T follicular helper cell (primary cell): Measurements from ENCODE around the gene GALNT18.

ENCODE experiments used
- DNase-seq: peaks from one replicate; pipeline ENCODE4 v3.0.0-alpha.2; 2020; ENCODE audit warnings: low read depth

The GALNT18 gene

DNA sequence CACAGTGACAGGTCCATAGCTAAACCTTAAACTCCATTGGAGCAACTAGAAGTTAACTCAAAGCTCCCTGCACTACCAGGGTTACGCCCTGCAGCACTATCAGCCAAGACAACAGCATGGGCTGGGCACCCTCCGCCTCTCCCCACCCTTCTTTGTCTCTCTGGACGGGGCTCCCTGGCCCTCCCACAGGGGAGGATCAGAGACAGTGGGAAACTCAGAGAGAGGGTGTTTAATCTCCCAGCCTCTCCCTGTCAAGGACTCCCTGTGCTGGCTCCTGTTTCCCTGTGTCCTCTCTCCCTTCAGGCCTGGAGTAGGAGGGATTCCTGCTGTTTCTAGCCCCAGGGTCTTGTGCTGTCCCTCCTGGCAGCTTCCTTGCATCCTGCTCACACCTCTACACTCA lies 211.9 kb downstream of the GALNT18 start:
- no peak for DNase-seq

DNA sequence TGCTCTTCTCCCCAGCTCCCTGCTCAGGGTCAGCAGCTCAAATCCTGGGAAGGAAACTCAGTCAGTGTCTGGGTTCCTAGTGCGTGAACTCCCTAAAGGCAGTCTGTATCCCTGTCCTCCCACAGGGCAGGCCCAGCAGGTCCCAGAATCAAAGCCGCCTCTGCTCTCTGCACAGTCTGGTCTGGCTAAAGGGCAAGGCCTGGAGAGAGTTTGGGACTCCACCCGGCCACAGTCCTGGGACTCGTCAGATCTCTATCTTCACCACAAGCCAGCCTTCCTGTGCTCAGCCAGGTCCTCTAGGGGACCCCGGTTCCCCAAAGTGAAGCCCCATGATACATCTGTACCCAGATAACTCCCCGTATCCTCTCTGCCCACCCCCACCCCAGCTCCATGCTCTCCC lies 212.6 kb downstream of the GALNT18 start:
- DNase-seq, result no peak

DNA sequence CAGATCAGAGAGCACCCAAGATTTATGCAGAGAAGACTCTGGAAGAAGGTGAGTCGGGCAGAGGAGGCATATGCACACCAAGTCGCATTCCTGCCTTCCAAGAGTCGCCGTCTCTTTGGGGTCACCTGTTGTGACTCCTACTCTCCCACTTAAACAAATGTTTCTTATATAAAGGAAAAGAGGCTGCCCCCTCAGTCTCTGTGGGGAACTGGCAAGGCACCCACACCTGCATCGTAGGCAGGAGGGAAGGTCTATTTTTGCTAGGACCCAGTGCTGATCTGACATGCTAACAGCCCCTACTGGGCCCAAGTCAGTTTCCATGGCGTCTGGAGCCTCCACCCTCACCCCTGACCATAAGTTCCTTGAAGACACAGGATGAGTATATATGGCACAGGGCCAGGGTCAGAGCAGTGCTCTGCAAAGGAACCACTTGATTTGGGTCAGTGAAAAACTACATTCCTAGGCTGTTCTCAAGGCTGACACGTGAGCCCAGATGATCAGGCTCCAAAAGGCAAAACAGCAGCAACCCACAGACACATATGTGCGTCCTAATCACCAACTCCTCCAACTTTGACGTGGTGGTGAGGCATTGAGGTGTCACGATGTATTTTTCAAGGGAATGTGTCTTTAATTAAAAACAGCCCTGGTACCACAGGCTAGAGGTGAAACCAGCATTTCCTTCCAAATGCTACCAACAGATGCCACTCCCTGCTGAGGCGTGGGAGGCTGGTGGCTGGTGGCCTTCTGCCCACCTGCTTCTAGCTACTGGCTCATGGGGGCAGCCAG lies 213.2 kb downstream of the GALNT18 start:
- no peak for DNase-seq

DNA sequence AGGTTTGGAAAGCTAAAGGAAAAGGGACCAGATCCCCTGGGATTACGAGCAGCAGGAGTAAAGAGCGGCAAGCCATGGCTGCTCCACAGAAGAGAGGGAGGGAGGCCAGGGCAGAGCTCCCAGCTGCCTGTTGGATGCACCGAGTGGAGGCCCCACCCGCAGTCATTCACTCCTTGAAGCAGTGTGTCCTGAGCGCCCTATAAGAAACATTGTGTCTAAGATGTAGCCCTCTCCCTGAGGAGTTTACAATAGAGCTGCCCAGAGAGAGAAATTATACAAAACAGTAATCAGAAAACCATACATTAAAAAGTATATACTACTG lies 214.1 kb downstream of the GALNT18 start:
- no peak for DNase-seq

DNA sequence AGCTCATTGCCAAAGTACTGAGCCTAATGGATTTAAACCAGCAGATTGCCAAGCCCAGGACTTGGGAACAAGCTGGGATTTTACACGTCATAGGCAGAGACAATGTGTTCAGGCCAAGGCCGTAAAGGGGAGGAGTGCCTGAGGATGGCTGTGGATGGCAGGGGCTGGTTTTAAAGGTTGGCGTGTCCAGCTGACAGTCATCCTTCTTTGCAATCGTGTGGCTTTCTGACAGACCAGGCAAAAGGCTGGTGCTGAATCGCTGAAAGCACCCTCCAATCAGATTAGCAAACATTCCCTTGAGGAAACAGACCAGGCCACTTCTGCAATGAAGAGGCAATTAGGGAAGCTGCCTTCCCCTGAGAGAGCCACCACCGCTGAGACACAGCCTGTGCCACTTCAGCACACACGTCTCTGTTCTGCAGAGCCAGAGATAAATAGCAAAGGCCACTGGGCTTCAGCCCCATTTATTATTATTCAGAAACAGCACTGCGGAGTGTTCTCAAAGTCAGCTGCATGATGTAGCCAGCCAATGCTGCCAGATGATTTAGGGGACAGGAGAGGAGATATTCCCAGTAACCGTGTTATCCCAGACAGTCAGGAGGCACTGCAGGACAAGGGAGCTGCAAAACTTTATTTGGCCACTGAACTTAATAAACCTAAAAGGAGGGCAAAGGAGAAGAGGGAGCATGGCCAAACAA lies 214.6 kb downstream of the GALNT18 start:
- no peak for DNase-seq

DNA sequence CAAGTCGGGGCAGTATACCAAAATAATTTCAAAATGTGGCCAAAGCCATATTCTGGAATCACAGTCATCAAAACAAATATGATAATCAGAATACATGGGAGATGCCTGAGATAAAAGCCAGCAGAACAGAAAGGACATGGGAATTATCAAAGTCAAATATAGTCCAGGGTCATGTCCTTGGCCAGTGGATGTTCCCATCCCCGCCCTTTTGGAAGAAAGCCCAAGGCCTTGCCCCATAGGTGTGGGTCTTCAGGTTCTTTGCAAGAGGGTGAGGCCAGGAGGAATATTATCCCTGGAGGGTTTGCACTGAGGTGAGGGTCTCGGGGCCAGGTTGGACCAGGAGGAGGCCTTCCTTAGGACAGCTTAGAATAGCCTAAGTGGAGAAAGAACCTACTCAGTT lies 215.2 kb downstream of the GALNT18 start:
- DNase-seq, result no peak

DNA sequence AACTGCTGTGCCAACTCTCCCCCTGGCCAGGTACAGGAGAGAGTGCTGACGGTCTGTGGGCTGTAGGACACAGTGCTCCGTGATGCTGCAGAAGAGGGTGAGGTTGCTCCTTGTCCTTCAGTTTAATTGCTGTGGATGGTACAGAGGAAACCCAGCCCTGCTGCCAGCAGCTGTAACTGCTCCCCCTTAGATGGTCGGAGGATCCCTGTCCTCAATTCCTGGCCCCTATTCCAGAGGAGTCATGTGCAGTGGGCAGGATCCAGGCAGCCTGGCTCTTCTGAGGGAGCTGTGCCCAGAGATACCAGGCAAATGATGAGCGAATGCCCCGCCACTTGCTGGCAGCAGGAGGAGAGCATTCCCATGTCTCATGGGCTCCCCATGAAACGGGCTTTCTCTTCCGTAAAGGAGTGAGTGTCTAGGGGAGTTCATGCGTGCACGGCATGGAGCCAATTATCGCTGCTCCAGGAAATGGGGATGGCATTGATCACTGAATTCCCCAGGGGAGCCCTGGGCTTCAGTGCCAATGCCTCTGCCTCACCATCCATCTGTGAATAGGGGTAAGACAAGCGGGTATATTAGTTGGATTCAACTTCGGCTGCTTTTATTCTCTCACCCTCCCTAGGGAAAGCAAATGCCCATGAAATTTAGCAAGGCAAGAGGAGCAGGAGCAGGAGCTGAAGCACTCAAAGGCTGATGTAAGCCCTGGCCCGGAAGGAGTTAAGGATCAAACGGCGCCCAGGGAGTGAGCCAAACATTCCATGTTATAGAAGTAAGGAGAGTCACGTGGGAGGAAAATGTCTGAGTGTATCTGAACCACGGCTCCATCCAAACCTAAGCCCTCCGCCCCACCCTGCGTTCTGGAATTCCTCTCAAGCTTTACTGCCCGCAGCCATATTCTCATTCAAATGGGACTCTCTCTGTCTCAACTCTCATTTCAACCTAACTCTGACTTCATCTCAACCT lies 217.8 kb downstream of the GALNT18 start:
- DNase-seq, result no peak

DNA sequence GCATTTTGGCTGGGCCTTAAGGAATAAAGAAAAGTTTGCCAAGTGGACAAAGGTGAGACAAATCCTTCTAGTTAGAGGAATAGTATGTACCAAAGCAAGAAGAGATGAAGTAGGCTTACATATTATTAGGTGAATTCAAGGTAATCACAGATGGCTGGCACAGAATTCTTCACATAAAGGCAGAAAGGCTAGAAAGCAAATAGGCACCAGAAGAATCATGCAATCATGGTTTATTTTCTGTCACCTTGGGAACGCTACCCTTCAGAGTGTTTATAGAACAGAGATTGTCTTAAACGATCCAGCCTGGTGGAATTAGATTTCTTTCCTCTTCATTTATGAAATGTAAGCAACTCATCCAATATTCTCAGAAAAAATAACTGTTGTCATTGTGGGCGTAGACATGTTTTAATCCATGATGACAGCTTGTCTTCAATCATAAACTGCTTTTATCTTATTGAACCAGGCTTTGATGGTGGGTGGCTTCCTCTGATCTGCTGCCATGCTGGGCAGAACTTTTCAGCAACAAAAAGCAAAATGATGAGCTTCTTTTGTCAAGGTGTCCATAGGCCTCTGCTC lies 219.8 kb downstream of the GALNT18 start:
- DNase-seq, result no peak

DNA sequence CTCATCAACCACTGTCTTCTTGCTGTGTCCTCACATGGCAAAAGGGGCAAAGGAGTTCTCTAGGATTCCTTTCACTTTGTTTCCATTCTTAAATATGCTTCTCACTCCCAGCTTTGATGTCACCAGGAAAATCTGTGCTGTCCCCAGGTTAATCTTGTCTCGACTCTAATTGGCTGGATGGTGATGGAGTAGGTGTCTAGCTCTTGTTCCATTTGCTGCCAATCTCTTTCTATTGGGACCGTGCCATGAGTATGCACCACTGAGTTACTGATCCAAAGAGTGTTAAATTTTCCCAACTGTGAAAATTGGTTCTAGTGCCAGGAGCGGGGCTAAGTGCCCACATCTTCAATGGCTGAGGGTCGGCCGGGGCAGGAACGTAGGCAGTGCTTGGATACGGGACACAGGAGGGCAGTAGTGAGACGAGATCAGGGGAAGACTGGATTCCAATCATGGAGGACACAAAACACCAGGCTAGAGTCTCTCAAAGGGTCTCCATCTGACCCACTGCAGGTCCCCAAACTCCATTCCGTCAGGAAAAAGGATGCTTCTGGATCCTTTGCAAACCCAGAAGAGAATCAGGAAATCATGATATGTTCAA lies 221.1 kb downstream of the GALNT18 start:
- DNase-seq, result no peak

DNA sequence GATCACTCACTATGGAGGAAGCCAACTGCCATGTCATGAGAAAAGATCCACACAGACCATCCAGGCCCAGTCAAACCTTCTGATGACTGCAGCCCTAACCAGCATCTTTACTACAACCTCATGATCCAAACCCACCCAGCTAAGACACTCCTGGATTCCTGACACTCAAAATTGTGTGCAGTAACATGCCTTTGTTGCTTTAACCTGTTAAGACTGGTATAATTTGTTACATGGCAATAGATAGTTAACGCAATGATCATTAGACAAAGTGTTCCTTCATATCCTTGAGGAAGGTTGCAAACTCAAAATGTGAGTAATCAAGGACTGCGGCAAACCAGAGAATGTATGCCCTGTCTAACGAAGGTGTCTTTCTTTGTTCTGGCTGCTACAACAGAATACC lies 221.7 kb downstream of the GALNT18 start:
- DNase-seq, result no peak

DNA sequence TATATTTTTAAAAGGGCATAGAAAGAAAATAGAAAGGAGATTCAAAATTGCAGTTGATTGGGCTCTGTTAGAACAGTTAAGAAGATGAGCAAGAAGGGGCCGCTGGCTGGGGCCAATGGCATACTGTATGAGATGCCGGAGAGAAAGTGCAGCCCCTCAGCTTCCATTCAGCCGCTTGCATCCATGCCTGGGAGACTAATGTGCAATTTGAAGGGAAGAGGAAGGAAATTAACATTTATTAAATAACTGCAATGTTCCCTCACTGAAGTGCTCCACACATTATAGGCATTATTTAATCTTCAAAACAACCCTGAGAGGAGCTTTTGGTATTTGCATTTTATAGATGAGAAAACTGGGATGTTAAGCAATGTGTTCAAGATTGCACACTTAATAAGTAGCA lies 224.0 kb downstream of the GALNT18 start:
- no peak for DNase-seq

DNA sequence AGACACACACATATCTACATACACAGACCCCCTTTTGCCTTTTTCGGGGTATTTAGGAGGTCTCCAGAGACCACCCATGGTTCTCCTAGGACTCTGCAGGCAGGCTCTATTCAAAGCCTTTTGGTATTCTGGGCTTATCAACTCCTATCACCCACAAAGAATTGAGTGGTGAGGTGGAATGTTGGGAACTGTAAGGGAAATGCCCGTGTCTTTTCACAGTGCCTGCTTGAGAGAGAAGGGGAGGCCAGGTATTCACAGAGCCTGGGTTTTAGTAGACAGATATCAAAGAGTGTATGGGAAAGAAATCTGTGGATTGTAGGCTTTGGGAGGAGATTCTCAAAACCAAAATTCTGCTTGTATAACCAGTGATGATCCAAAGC lies 224.8 kb downstream of the GALNT18 start:
- no peak for DNase-seq

DNA sequence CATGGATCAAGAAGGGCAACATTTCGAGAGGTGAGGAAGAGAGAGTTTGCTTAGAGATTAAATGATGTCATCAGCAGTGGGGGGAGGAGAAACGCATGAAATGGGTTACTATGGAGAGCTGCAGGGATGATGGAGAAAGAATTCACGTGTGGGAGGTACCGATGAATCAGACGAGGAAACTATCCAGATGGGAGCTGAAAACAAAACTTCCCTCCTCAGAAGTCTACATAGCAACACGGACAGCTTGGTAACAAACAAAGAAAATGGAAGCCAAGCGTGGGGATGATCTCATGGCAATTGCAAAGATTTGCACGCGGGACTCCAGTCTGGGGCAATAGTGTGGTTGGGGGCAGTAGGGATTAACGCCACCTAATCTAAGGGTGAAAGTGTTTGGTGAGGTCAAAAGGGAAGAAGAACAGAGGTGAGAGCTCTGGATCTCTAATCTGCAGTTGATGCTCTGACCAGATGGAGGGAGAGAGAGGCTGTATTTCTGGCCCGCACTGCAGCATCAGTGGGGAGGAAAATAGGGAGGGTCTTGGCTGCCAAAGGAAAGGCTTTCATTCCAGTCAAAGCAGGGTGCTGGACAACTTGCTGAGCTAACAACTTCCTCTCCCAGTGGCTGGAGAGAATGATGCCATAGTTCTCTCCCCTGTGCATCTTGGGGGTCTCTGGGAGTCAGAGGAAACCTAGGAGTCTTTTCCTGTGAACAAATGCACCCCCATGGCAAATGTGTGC lies 225.3 kb downstream of the GALNT18 start:
- no peak for DNase-seq

DNA sequence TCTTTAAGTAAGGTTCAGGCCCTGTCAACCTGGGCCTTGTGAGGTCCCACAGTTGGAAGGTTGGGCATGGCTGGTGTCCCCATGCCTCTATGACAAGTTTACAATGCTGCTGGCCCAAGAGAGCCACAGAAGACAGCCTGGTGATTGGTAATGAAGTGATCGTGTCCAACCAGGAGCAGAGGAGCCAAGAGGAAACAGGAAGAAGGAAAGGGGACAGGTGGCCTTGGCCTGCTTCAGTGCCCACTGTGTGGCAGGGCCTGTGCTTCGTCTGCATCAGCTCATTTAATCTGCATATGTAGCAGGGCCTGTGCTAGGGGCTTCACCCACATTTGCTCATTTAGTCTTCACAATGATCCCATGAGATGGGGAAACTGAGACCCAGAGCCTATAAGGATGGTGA lies 226.7 kb downstream of the GALNT18 start:
- DNase-seq, result no peak

DNA sequence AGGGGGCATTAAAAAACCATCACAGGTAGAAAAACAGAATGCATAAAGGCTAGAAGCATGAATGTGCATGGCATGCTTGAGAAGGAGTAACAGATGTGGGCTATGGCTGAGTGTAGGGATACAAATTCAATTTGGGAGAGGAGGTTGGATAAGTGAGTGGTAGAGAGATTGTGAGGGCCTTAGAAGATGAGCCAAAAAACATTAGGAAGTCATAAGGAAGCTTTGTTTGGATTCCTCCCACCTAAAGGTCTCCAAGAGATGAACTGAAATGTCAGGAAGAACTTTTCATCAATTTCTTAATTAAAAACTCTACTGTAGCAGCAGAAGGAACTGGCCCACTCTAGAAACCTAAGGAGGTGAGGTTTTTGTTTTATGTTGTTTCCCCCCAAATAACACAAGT lies 227.6 kb downstream of the GALNT18 start:
- DNase-seq, result no peak

DNA sequence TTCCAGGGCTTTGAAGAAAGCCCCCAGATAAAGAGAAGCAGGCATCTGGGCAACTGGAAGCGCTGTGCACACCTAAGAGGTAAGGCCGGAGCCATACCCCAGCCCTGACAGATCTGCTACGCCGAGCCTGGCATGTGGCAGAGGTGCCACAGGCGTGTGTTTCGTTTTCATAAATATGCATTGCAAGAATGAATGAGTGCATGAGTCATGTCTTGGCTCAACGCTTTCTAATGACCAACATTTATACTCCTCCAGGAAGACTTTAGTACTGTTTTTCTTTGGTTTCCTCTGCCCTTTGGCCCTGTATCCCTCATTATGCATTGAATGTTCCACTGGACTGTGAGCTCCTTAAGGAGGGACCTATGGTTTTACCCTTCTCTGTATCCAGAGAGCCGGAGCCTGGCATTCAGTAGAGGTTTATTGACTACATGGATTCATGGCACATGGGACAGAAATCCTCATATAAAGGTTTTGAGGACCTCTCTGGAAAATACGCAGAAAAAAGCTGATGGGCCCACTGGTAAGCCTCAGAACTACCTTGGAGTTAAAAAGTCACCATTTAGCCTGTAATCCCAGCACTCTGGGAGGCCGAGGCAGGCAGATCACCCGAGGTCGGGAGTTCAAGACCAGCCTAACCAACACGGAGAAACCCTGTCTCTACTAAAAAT lies 229.9 kb downstream of the GALNT18 start:
- DNase-seq, result no peak

DNA sequence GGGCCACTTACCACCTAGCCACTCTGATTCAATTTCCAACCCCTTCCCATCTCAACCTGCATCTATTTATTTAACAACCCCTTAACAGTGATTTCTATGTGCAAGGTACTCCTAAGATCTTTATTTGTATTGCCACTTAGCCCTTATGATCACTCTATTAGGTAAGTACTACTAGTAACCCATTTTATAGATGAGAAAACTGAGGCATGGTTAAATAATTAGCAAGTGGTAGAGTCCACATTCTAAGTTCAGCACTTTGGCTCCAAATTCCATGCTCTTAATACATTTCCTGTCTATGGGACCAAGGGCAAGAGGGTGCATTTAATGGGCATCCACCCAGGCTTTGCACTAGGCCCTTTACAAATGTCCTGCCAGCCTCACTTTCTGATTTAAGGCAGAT lies 230.6 kb downstream of the GALNT18 start:
- no peak for DNase-seq

DNA sequence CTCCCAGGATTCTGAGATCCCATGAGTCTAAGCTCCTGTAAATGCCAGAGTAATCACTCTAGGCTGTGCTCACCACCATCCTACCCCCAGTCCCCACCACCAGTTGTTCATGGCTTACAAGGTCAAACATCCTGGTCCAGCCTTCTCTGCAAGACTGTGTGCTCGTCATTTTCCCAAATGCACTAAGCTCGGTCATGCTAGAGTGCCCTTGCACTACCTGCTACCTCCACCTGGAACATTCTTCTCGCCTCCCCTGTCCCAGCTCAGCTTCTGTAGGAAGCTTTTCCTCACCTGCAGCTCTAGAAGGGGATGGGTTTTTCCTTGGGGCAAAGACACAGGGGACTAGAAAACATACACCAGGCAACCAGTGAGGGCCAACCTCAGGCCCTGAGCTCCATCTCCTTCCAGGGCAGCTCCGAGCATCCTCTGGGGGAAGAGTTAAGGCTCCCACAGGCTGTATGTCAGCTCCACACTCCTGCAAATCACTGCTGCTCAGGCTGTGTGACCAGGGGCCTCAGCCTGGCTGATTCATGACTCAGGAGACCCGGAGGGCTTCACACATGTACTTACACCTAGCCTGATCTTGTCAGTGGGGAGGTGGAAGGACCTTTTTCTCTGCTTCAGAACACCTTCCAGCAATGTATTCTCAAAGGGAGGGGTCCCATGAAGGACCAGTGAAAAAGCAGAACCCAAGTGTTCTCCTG lies 231.6 kb downstream of the GALNT18 start:
- no peak for DNase-seq

DNA sequence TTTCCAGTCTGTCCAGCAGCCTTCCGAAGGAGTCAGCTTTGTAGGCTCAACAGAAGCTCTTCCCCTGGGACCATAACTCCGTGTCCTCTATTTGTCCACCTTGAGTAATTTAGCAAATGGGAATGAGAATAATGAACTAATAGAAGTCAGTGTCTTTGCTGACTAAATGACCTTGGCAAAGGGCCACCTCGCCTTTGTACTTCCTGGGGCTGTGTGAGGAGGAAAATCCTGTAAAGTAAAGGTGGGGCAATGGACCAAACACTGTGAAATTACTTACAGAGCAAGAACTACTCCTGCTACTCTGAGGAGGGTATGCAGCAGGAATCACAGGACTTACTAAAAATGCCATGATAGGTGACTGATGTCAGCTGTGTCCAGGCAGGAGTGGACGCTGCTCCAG lies 232.6 kb downstream of the GALNT18 start:
- DNase-seq, result no peak
